ENCODE measurements around the gene DPEP1.
"Not testable (repeated sequence)": the region's sequence is repeated elsewhere in the genome, so short reads cannot be mapped to it uniquely, and the experiment has no call there.

DPEP1 gene

DNA sequence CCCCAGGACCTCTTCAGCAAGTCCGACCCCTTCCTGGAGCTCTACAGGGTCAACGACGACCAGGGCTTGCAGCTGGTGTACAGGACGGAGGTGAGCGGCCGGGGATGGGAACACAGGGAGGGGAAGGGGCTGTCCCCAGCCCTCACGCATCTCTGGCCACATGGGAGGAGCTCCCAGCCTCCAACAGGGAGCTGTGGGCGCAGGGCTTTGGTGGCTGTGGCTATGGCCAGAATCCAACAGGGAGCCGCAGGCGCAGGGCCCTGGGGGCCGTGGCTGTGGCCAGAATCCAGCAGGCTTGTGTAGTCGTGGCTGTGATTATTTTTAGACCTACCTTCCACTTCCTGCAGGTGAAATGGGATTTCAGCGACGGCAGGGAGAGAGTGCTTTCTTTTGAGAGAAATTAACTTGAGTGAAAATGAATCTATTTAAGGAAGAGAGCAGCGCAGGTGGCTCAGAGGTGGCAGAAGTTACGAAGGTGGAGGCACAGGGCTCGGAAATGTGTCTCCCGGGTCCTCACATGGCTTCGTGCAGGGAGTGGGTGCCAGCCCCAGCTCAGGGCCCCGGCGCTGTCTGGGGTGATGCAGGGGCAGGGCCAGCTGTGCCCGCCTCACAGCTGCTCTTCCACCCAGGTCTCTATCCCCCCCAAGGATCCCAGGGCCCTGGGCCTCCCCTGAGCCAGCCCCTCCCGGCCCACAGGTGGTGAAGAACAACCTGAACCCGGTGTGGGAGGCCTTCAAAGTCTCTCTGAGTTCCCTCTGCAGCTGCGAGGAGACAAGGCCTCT, 28.5 kb upstream of the DPEP1 start:
- TF ChIP-seq, protein P1, sequence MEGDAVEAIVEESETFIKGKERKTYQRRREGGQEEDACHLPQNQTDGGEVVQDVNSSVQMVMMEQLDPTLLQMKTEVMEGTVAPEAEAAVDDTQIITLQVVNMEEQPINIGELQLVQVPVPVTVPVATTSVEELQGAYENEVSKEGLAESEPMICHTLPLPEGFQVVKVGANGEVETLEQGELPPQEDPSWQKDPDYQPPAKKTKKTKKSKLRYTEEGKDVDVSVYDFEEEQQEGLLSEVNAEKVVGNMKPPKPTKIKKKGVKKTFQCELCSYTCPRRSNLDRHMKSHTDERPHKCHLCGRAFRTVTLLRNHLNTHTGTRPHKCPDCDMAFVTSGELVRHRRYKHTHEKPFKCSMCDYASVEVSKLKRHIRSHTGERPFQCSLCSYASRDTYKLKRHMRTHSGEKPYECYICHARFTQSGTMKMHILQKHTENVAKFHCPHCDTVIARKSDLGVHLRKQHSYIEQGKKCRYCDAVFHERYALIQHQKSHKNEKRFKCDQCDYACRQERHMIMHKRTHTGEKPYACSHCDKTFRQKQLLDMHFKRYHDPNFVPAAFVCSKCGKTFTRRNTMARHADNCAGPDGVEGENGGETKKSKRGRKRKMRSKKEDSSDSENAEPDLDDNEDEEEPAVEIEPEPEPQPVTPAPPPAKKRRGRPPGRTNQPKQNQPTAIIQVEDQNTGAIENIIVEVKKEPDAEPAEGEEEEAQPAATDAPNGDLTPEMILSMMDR (IDR thresholded peaks at IDR 0.05; ENCODE audit: low read depth, low read length, missing control alignments), result no peak
- H3K4me3 ChIP-seq (ENCODE audit: low read depth, low read length), result no peak overlapping the region
- in situ Hi-C loops (cut with HindIII; ENCODE audit: low sequenced_read_pairs), result no loop called here
- DNase-seq (ENCODE audit: low read depth), result no peak

DNA sequence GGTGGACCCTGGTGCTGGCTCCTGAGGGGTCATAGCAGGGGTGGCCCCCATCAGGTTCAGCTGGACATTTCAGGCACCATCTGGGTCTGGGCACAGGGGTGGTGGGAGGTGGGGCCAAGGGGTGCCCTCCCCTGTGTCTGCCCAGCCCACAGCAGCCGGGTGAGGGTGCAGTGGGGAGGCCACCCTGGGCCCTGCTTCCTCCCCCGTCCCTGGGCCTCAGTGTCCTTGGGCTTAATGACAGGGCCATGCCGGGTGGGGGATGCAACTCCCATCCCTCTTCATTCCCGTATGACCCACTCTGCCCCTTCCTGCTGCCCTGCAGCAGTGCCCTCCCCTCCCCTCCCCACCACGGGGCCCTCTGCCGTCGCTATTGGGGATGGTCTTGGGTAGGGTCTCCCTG, 27.2 kb upstream of the DPEP1 start:
- H3K4me3 ChIP-seq (ENCODE audit: low read depth, low read length), result no peak overlapping the region
- TF ChIP-seq, protein P1 (IDR thresholded peaks at IDR 0.05; ENCODE audit: low read depth, low read length, missing control alignments), result no peak
- in situ Hi-C loops (cut with HindIII; ENCODE audit: low sequenced_read_pairs), result no loop called here
- no peak for DNase-seq (ENCODE audit: low read depth)

DNA sequence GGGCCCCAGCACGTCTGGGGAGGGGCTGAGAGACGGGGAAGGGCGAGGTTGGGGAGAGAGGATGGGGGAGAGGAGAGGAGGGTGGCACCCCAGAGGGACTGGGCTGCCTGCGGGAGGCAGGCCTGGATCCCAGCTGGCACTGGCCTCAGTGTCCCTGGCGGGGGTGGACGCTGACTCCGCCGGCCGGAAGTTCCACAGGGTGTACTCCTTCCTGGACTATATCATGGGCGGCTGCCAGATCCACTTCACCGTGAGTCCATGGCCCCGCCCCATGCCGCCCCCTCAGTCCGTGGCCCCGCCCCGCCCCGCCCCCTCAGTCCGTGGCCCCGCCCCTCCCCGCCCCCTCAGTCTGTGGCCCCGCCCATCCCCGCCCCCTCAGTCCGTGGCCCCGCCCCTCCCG, 26.6 kb upstream of the DPEP1 start:
- TF ChIP-seq, protein P1 (IDR thresholded peaks at IDR 0.05; ENCODE audit: low read depth, low read length, missing control alignments), result no peak
- in situ Hi-C loops (cut with HindIII; ENCODE audit: low sequenced_read_pairs), result no loop called here
- no peak for DNase-seq (ENCODE audit: low read depth)
- H3K4me3 ChIP-seq (ENCODE audit: low read depth, low read length), result no peak overlapping the region

DNA sequence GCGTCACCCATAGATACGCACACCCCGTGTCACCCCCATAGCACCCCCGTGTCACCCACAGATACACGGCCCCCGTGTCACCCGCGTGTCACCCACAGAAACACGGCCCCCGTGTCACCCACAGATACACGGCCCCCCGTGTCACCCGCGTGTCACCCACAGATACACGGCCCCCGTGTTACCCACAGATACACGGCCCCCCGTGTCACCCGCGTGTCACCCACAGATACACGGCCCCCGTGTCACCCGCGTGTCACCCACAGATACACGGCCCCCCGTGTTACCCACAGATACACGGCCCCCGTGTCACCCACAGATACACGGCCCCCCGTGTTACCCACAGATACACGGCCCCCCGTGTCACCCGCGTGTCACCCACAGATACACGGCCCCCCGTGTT, 25.8 kb upstream of the DPEP1 start:
- H3K4me3 ChIP-seq (ENCODE audit: low read depth, low read length); in situ Hi-C loops (cut with HindIII; ENCODE audit: low sequenced_read_pairs); DNase-seq (ENCODE audit: low read depth): not testable (repeated sequence)

DNA sequence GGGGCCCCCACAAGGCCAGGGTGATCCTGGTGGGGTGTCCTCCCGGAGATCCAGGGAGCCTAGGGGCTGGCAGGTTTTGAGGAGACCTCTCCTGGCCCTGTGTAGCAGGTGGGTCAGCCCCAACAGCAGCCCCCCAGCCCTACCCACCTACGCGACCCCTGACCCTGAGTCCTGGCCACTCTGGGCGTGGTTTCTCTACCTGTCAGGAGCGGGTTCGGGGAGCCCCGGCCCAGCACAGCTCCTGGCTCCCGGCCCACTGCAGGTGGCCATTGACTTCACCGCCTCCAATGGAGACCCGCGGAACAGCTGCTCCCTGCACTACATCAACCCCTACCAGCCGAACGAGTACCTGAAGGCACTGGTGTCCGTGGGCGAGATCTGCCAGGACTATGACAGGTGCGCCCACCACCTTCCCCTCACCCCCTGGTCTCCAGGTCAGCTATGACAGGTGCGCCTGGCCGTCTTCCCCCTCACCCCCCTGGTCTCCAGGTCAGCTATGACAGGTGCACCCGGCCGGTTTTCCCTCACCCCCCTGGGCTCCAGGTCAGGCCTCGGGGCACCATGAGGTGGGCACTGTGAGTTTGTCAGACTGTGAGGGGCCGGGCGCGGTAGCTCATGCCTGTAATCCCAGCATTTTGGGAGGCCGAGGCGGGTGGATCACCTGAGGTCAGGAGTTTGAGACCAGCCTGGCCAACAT, 24.9 kb upstream of the DPEP1 start:
- TF ChIP-seq, protein P1 (IDR thresholded peaks at IDR 0.05; ENCODE audit: low read depth, low read length, missing control alignments), result no peak
- no peak for DNase-seq (ENCODE audit: low read depth)
- no peak overlapping the region for H3K4me3 ChIP-seq (ENCODE audit: low read depth, low read length)
- in situ Hi-C loops (cut with HindIII; ENCODE audit: low sequenced_read_pairs), result no loop called here

DNA sequence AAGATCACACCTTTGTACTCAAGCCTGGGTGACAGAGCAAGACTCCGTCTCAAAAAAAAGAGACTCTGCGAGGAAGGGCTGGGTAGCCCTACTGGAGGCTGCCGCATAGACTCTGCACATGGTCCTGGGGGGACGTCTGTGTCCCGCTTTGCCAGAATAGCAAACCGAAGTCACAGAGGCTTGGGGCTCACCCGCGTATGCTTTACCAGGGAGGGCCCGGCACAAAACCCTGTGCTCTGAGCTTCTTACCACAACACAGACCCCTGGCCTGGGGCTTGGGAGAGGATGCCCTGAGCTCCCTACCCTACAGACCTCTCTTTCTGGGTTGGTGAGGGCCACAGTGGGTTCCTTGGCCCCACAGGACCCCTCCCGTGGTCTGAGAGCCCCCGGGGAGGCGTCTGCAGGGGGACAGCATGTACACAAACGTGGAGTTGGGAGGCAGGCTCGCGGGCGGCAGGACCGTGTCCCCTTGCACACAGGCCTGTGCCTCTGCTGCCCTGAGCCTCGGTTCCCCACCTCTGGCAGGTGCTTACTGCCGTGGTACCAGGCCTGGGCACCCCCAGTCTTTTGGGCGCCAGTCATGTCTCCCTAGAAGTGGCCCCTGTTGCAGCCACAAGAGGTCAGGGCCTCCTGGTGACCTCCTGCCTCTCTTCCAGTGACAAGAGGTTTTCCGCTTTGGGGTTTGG, 24.1 kb upstream of the DPEP1 start:
- in situ Hi-C loops (cut with HindIII; ENCODE audit: low sequenced_read_pairs), result no loop called here

More for the DNA sequence above, 24.1 kb upstream of the DPEP1 start:
- TF ChIP-seq, protein P1 (IDR thresholded peaks at IDR 0.05; ENCODE audit: low read depth, low read length, missing control alignments), result no peak
- H3K4me3 ChIP-seq (ENCODE audit: low read depth, low read length), result no peak overlapping the region
- no peak for DNase-seq (ENCODE audit: low read depth)

Data from astrocyte of the cerebellum (primary cell).